ENCODE data around the gene ANK2. TPM values are rescaled to one million over a fixed set of nuclear protein-coding genes. Genes with fewer than 3 reads are reported as not detected.

The ANK2 gene
- total RNA-seq, 1 donor from 2014 or later = 35.5 TPM

DNA sequence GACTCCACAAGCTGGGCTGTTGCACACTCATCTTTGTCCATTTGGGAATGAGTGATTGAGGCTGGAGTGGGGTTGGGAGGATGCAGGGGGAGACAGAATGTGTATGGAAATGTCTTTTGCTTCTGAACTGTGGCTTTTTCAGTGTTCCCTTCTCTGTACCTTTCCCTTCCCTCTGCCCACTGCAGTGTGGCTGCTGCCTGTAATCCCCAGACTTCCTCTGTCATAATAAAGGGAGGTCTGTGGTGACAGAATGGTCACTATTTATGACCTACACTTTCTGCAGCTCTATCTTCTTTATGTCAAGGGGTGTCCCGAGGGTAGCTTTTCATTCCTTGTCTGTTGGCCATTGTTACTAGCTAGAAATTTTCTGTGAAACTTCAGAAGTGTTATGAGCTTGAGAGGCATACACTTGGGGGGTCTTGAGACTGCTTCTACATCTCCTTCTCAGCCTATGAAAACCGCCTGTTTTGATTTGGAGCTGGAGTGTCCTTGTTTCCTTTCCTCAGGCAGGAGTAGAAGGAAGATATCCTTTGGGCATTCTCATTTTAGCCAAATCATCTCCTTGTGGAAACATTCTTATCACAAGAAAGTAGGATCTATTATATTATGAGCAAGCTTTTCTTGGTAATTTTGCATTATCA is 63.0 kb downstream of the ANK2 start:
- Histone ChIP-seq H3K36me3 (ENCODE audit: control insufficient read depth, insufficient read depth, low read length) (no peaks in the 10 kb centered on the region), H3K27me3 (ENCODE audit: control insufficient read depth, insufficient read depth, low read length) (no peaks in the 10 kb centered on the region), H3K4me3 (ENCODE audit: low read depth, low read length) (no peak overlapping the region)
- TF ChIP-seq, protein P1, sequence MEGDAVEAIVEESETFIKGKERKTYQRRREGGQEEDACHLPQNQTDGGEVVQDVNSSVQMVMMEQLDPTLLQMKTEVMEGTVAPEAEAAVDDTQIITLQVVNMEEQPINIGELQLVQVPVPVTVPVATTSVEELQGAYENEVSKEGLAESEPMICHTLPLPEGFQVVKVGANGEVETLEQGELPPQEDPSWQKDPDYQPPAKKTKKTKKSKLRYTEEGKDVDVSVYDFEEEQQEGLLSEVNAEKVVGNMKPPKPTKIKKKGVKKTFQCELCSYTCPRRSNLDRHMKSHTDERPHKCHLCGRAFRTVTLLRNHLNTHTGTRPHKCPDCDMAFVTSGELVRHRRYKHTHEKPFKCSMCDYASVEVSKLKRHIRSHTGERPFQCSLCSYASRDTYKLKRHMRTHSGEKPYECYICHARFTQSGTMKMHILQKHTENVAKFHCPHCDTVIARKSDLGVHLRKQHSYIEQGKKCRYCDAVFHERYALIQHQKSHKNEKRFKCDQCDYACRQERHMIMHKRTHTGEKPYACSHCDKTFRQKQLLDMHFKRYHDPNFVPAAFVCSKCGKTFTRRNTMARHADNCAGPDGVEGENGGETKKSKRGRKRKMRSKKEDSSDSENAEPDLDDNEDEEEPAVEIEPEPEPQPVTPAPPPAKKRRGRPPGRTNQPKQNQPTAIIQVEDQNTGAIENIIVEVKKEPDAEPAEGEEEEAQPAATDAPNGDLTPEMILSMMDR (IDR thresholded peaks at IDR 0.05; ENCODE audit: insufficient read depth, low read length, poor library complexity, severe bottlenecking) = no peak
- no peak for DNase-seq (ENCODE audit: low read depth)

DNA sequence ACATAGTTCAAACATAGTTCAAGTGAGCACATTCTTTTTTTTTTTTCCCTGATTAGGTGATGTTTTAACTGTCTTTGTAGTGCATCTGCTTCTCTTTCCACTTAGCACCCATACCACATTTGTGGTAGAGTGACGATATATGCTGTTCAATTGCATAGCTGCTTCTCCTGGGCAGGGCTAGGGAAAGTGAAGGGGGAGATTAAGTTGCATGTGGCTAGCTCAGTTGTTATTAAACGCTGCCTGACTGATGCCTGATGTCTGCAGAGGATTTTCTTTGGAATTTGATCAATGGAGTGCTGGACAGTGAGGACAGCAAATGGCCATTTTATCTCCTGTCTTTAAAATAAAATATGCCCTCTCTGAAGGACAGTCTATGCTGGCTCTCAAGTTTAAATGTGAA is 63.7 kb downstream of the ANK2 start:
- DNase-seq (ENCODE audit: low read depth) = no peak
- no peaks in the 10 kb centered on the region for H3K36me3 ChIP-seq (ENCODE audit: control insufficient read depth, insufficient read depth, low read length)
- TF ChIP-seq, protein P1 (IDR thresholded peaks at IDR 0.05; ENCODE audit: insufficient read depth, low read length, poor library complexity, severe bottlenecking) = no peak
- H3K4me3 ChIP-seq (ENCODE audit: low read depth, low read length) = no peak overlapping the region
- H3K27me3 ChIP-seq (ENCODE audit: control insufficient read depth, insufficient read depth, low read length) = no peaks in the 10 kb centered on the region

DNA sequence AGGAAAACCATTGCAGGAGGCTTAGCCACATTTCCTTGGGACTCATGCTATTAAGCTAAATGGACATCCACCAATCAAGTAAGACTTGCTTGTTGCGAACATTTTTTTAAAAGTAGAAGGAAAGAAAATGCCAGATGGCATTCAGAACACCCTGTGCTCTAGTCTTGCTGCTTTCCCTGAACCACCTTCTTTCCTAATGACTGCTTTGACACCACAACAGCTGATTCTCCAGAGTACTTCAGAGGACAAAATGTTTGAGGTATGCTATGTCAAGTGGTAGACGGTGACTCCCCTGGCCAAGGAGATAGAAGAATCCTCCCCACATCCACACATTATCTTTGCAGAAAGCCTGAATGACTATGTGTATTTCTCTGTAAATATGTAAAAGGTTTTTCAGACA is 65.4 kb downstream of the ANK2 start:
- no peaks in the 10 kb centered on the region for H3K36me3 ChIP-seq (ENCODE audit: control insufficient read depth, insufficient read depth, low read length)
- H3K27me3 ChIP-seq (ENCODE audit: control insufficient read depth, insufficient read depth, low read length) = no peaks in the 10 kb centered on the region
- H3K4me3 ChIP-seq (ENCODE audit: low read depth, low read length) = no peak overlapping the region
- no peak for DNase-seq (ENCODE audit: low read depth)
- TF ChIP-seq, protein P1 (IDR thresholded peaks at IDR 0.05; ENCODE audit: insufficient read depth, low read length, poor library complexity, severe bottlenecking) = no peak

DNA sequence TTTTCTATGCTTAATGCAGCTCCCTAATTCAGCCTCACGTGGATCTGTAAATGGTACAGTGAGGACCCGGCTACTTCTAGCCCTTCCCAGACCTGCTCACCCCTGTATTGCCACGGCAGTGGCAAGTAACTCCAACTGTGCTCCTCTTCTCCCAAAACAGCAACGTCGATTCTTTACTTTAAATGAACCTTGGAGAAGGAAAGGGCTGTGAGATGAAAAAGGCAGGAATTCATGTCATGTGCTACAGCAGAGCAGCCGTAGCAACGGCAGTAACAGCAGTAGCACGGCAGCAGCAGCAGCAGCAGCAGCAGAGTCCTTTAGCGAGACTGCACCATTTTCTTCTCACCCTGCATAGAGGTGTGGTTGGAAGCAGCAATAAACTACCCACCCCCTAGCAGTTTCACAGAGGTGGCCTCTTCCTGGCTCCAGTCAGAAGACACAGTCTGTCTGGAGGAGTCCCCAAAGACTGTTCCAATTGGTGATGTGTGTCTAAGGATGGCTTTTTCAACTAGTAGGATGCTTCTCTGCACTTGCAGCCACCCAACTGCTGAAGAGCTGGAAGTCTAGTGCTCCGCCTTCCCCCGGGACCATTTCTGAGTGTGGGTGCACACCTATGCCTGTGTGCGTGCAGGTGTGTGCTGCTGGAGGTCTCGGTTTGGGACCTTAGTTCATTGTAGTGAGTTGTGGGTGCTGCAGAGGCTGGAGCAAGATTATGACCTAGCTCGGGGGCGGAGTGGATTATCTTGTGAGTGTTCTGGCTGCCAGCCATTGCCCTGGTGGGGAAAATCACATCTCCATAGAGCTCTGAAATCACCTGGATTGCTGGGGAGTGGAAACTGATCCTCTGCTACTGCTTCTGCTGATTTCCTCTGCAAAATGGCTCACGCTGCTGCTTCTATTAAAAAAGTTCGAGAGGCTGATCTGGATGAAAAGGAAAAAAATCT is 67.2 kb downstream of the ANK2 start:
- H3K36me3 ChIP-seq (ENCODE audit: control insufficient read depth, insufficient read depth, low read length) = no peaks in the 10 kb centered on the region
- TF ChIP-seq, protein P1 (IDR thresholded peaks at IDR 0.05; ENCODE audit: insufficient read depth, low read length, poor library complexity, severe bottlenecking) = no peak
- peak overlapping the region; percentile 18 for H3K4me3 ChIP-seq (ENCODE audit: low read depth, low read length)
- DNase-seq (ENCODE audit: low read depth) = peak; percentile 4
- no peaks in the 10 kb centered on the region for H3K27me3 ChIP-seq (ENCODE audit: control insufficient read depth, insufficient read depth, low read length)

DNA sequence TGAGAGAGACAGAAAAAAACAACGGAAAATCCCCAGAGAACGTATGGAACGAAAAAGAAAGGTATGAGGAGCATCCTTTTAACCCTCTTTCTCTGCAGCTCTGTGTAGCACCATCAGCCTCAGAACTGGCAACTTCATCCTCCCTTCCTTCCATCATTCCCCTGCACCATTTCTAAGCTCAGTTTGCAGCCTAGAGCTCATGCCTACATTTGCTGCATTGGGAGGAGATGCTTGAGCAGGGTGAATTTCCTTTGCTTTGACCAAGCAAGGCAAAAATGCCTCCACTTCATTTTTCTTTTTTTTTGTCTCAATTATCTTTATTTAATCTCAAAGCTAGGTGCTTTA is 67.9 kb downstream of the ANK2 start:
- Histone ChIP-seq H3K27me3 (ENCODE audit: control insufficient read depth, insufficient read depth, low read length) (no peaks in the 10 kb centered on the region), H3K36me3 (ENCODE audit: control insufficient read depth, insufficient read depth, low read length) (no peaks in the 10 kb centered on the region), H3K4me3 (ENCODE audit: low read depth, low read length) (no peak overlapping the region)
- TF ChIP-seq, protein P1 (IDR thresholded peaks at IDR 0.05; ENCODE audit: insufficient read depth, low read length, poor library complexity, severe bottlenecking) = no peak
- no peak for DNase-seq (ENCODE audit: low read depth)
